NCI-H2029 (cell line): ENCODE measurements around the gene FUT6.
"Not testable (repeated sequence)": the region's sequence is repeated elsewhere in the genome, so short reads cannot be mapped to it uniquely, and the experiment has no call there.

Source experiments
- DNase-seq: peaks from one replicate; lab custom pipeline; 2025; lab: John Stamatoyannopoulos, UW

Gene FUT6

GRCh38 chr19:5839065-5840017, at the start of gene FUT6:
Gene FUT6 (minus strand): TSS chr19:5839702. CDS start chr19:5832567, 7,135 bp downstream.
- DNase-seq: no peak

- not testable (repeated sequence) for DNase-seq
Measured at GRCh38 chr19:5884065-5884811, 44.7 kb upstream of the FUT6 start.

- peak; percentile 76 for DNase-seq
Measured at GRCh38 chr19:5883157-5883873, 43.8 kb upstream of the FUT6 start.

- no peak for DNase-seq
Measured at GRCh38 chr19:5882421-5882968, 43.0 kb upstream of the FUT6 start.

GRCh38 chr19:5881543-5882299, 42.2 kb upstream of the FUT6 start:
- peak; percentile 57 for DNase-seq

- peak; percentile 74 for DNase-seq
Measured at GRCh38 chr19:5880604-5881078, 41.1 kb upstream of the FUT6 start.

GRCh38 chr19:5880196-5880595, 40.7 kb upstream of the FUT6 start:
- DNase-seq: no peak

- no peak for DNase-seq
Measured at GRCh38 chr19:5877882-5878281, 38.4 kb upstream of the FUT6 start.

- DNase-seq: no peak
Measured at GRCh38 chr19:5877427-5877826, 37.9 kb upstream of the FUT6 start.

GRCh38 chr19:5874496-5874895, 35.0 kb upstream of the FUT6 start:
- not testable (repeated sequence) for DNase-seq

GRCh38 chr19:5873617-5874199, 34.2 kb upstream of the FUT6 start:
- no peak for DNase-seq

- no peak for DNase-seq
Measured at GRCh38 chr19:5870986-5871394, 31.5 kb upstream of the FUT6 start.

GRCh38 chr19:5867201-5868136, 28.0 kb upstream of the FUT6 start:
- DNase-seq: peak; percentile 56

GRCh38 chr19:5865772-5866171, 26.3 kb upstream of the FUT6 start:
- no peak for DNase-seq

GRCh38 chr19:5864725-5865486, 25.4 kb upstream of the FUT6 start:
- DNase-seq: no peak

- no peak for DNase-seq
Measured at GRCh38 chr19:5864013-5864720, 24.7 kb upstream of the FUT6 start.

GRCh38 chr19:5863030-5863665, 23.6 kb upstream of the FUT6 start:
- DNase-seq: no peak
